HepG2 (cell line): Measurements from ENCODE around the gene ENO3. TPM values are rescaled to one million over a fixed set of nuclear protein-coding genes. Genes with fewer than 3 reads are reported as not detected.
A peak's percentile ranks its signal among the peaks of the same experiment; 100 is the strongest.

Source experiments
- AGO2 ChIP-seq: fragments of 200-400 bp; formaldehyde crosslinking; optimal IDR thresholded peaks from 2 replicates; pipeline ENCODE3; 2017; ENCODE audit warnings: mild to moderate bottlenecking, low read depth, low read length, moderate library complexity
- ARNT ChIP-seq: fragments of 450-650 bp; IDR thresholded peaks from 2 replicates; pipeline ENCODE4 v1.6.1; 2017
- CREM ChIP-seq, 2 experiments: sonication (generic) in 1 of 2; formaldehyde crosslinking in 1 of 2; IDR thresholded peaks; 2 replicates each; pipeline versions ENCODE4 v1.4.0 to v1.6.1; 2016 to 2020; ENCODE audit warnings: antibody characterized with exemption in 1 of 2, mild to moderate bottlenecking in 1 of 2, missing genetic modification reagents in 1 of 2
- HNF4G ChIP-seq, 2 experiments: sonication (generic) in 1 of 2; formaldehyde crosslinking in 1 of 2; IDR thresholded peaks; 2 replicates each; pipeline versions ENCODE4 v1.4.0 to v1.6.1; 2011 to 2020; ENCODE audit warnings: borderline replicate concordance in 2 of 2, low read depth in 2 of 2, mild to moderate bottlenecking in 2 of 2, low read length in 1 of 2, missing genetic modification reagents in 1 of 2, moderate library complexity in 1 of 2
- IKZF4 ChIP-seq: sonication (generic); formaldehyde crosslinking; IDR thresholded peaks from 2 replicates; pipeline ENCODE4 v1.5.1; 2020; ENCODE audit warnings: borderline replicate concordance, mild to moderate bottlenecking, low read depth, missing genetic modification reagents; ENCODE audit errors: not compliant biosample characterization
- KAT8 ChIP-seq: IDR thresholded peaks from 2 replicates; pipeline ENCODE4 v1.6.1; 2016; ENCODE audit warnings: missing genetic modification reagents, missing compliant biosample characterization
- POGZ ChIP-seq: sonication (generic); formaldehyde crosslinking; IDR thresholded peaks from 2 replicates; pipeline ENCODE4 v1.4.0; 2020; ENCODE audit warnings: mild to moderate bottlenecking, missing genetic modification reagents
- POLR2G ChIP-seq: fragments of 200-400 bp; formaldehyde crosslinking; IDR thresholded peaks from 2 replicates; pipeline ENCODE4 v1.6.1; 2018; ENCODE audit warnings: mild to moderate bottlenecking, low read depth, low read length, moderate library complexity
- RFXAP ChIP-seq: sonication (generic); formaldehyde crosslinking; IDR thresholded peaks from 2 replicates; pipeline ENCODE4 v1.4.0; 2020; ENCODE audit warnings: missing genetic modification reagents, borderline replicate concordance
- SRSF4 ChIP-seq: fragments of 200-400 bp; formaldehyde crosslinking; IDR thresholded peaks from one replicate; pipeline ENCODE4 v1.6.1; 2018; ENCODE audit warnings: mild to moderate bottlenecking, low read depth, low read length, moderate library complexity; ENCODE audit not compliant: poor library complexity, severe bottlenecking
- YY1 ChIP-seq: IDR thresholded peaks from 2 replicates; pipeline ENCODE4 v1.6.1; 2011; ENCODE audit warnings: low read length, low read depth, moderate library complexity, mild to moderate bottlenecking; ENCODE audit not compliant: insufficient read depth, insufficient replicate concordance
- ZNF121 ChIP-seq: sonication (generic); formaldehyde crosslinking; IDR thresholded peaks from 2 replicates; pipeline ENCODE4 v1.5.0; 2020; ENCODE audit warnings: mild to moderate bottlenecking, missing genetic modification reagents
- ZNF589 ChIP-seq: sonication (generic); formaldehyde crosslinking; conservative IDR thresholded peaks from 2 replicates; pipeline ENCODE4 v1.8.0; 2022; ENCODE audit warnings: mild to moderate bottlenecking, moderate library complexity, missing genetic modification reagents
- ZNF605 ChIP-seq: sonication (generic); formaldehyde crosslinking; IDR thresholded peaks from 2 replicates; pipeline ENCODE4 v1.8.0; 2022; ENCODE audit warnings: mild to moderate bottlenecking, missing genetic modification reagents
- ZNF749 ChIP-seq: sonication (generic); formaldehyde crosslinking; IDR thresholded peaks from 2 replicates; pipeline ENCODE4 v1.8.0; 2022; ENCODE audit warnings: mild to moderate bottlenecking, missing genetic modification reagents, moderate library complexity, borderline replicate concordance
- ZNF75D ChIP-seq: sonication (generic); formaldehyde crosslinking; IDR thresholded peaks from 2 replicates; pipeline ENCODE4 v1.8.1; 2023; ENCODE audit warnings: missing genetic modification reagents, mild to moderate bottlenecking, borderline replicate concordance
- ZNF780A ChIP-seq: sonication (generic); formaldehyde crosslinking; IDR thresholded peaks from 2 replicates; pipeline ENCODE4 v1.8.0; 2022; ENCODE audit warnings: mild to moderate bottlenecking, missing genetic modification reagents, moderate library complexity
- ZNF784 ChIP-seq: sonication (generic); formaldehyde crosslinking; IDR thresholded peaks from 2 replicates; pipeline ENCODE4 v1.5.1; 2020; ENCODE audit warnings: missing genetic modification reagents, mild to moderate bottlenecking, borderline replicate concordance
- ZNF790 ChIP-seq: sonication (generic); formaldehyde crosslinking; IDR thresholded peaks from 2 replicates; pipeline ENCODE4 v1.8.0; 2022; ENCODE audit warnings: missing genetic modification reagents, mild to moderate bottlenecking, borderline replicate concordance
- polyA plus RNA-seq, 8 experiments: library from polyadenylated mRNA; depleted of rRNA in 3 of 8; stranded (reverse) in 7 of 8; unstranded in 1 of 8; fragments of >200 nt; fragmentation: Illumina TruSeq in 4 of 8; extraction: Trizol in 4 of 8; gene quantifications; 2 replicates each; pipeline versions ENCODE4 v1.2.1 to v1.2.3, GENCODE V29; 2011 to 2016; ENCODE audit warnings: low read depth in 4 of 8, missing spikeins in 1 of 8, mixed read lengths in 1 of 8; ENCODE audit not compliant: insufficient read depth in 1 of 8
- total RNA-seq, 5 experiments: library from RNA; depleted of rRNA; stranded (reverse); fragments of >200 nt; fragmentation: Illumina TruSeq; extraction: Trizol; gene quantifications; 2 replicates each; pipeline ENCODE4 v1.2.3, GENCODE V29; 2016; ENCODE audit warnings: low read depth in 1 of 5
- TF ChIP-seq, protein P1 (sequence below): sonication (generic); formaldehyde crosslinking; IDR thresholded peaks from 2 replicates; pipeline ENCODE4 v1.4.0; 2020; ENCODE audit warnings: missing genetic modification reagents
- TF ChIP-seq, protein P2 (sequence below): sonication (generic); formaldehyde crosslinking; IDR thresholded peaks from 2 replicates; pipeline ENCODE4 v1.5.1; 2020; ENCODE audit warnings: missing genetic modification reagents, mild to moderate bottlenecking, borderline replicate concordance

The ENO3 gene
- total and polyA plus RNA-seq, 2 of the 13 experiments (the other 11 are each of a cell fraction or from before 2014, with no cell fraction given) = 59.8 to 69.8 TPM

GRCh38 chr17:4986951-4987766, 36.2 kb downstream of the ENO3 start, which contains the start of gene CAMTA2 (continued):
- TF ChIP-seq, protein P1, sequence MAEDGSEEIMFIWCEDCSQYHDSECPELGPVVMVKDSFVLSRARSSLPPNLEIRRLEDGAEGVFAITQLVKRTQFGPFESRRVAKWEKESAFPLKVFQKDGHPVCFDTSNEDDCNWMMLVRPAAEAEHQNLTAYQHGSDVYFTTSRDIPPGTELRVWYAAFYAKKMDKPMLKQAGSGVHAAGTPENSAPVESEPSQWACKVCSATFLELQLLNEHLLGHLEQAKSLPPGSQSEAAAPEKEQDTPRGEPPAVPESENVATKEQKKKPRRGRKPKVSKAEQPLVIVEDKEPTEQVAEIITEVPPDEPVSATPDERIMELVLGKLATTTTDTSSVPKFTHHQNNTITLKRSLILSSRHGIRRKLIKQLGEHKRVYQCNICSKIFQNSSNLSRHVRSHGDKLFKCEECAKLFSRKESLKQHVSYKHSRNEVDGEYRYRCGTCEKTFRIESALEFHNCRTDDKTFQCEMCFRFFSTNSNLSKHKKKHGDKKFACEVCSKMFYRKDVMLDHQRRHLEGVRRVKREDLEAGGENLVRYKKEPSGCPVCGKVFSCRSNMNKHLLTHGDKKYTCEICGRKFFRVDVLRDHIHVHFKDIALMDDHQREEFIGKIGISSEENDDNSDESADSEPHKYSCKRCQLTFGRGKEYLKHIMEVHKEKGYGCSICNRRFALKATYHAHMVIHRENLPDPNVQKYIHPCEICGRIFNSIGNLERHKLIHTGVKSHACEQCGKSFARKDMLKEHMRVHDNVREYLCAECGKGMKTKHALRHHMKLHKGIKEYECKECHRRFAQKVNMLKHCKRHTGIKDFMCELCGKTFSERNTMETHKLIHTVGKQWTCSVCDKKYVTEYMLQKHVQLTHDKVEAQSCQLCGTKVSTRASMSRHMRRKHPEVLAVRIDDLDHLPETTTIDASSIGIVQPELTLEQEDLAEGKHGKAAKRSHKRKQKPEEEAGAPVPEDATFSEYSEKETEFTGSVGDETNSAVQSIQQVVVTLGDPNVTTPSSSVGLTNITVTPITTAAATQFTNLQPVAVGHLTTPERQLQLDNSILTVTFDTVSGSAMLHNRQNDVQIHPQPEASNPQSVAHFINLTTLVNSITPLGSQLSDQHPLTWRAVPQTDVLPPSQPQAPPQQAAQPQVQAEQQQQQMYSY (CRISPR knock-in tag) = no peak
- TF ChIP-seq ZNF589 (peak; percentile 85), ZNF75D (CRISPR knock-in tag) (no peak), IKZF4 (CRISPR knock-in tag) (peak; percentile 17), RFXAP (CRISPR knock-in tag) (peak; percentile 53; the same call in 1 of the 2 replicates), ZNF121 (CRISPR knock-in tag) (no peak), ZNF784 (0 out of 2 replicates have a peak, but pooled peaks have one; percentile 64), KAT8 (CRISPR knock-in tag) (peak; percentile 87), CREM (IDR thresholded peaks at IDR 0.05) (peak; percentile 64), CREM (CRISPR knock-in tag; IDR thresholded peaks at IDR 0.05) (no peak), ARNT (no peak), AGO2 (peak; percentile 75), ZNF790 (peak; percentile 82), ZNF605 (CRISPR knock-in tag) (peak; percentile 15; the same call in 1 of the 2 replicates), ZNF749 (CRISPR knock-in tag) (peak; percentile 78; the same call in 1 of the 2 replicates), HNF4G (IDR thresholded peaks at IDR 0.05; ENCODE audit: borderline replicate concordance, low read depth, low read length) (0 out of 2 replicates have a peak, but pooled peaks have one; percentile 15), HNF4G (CRISPR knock-in tag; IDR thresholded peaks at IDR 0.05; ENCODE audit: borderline replicate concordance, low read depth) (peak; percentile 54; the same call in 1 of the 2 replicates), SRSF4 (no peak), ZNF780A (0 out of 2 replicates have a peak, but pooled peaks have one; percentile 67), POGZ (peak; percentile 77), POLR2G (peak; percentile 73), YY1 (peak; percentile 90)
- TF ChIP-seq, protein P2, sequence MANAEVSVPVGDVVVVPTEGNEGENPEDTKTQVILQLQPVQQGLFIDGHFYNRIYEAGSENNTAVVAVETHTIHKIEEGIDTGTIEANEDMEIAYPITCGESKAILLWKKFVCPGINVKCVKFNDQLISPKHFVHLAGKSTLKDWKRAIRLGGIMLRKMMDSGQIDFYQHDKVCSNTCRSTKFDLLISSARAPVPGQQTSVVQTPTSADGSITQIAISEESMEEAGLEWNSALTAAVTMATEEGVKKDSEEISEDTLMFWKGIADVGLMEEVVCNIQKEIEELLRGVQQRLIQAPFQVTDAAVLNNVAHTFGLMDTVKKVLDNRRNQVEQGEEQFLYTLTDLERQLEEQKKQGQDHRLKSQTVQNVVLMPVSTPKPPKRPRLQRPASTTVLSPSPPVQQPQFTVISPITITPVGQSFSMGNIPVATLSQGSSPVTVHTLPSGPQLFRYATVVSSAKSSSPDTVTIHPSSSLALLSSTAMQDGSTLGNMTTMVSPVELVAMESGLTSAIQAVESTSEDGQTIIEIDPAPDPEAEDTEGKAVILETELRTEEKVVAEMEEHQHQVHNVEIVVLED (CRISPR knock-in tag) = peak; percentile 98
